Globus pallidus (tissue), 1 donor: ENCODE measurements around the gene LPIN2.
"Not testable (repeated sequence)": the region's sequence is repeated elsewhere in the genome, so short reads cannot be mapped to it uniquely, and the experiment has no call there.

Experiments used
- DNase-seq: peaks from one replicate; pipeline ENCODE4 v3.0.0-alpha.2; 2015; ENCODE audit warnings: low spot score

LPIN2 gene, protein sequence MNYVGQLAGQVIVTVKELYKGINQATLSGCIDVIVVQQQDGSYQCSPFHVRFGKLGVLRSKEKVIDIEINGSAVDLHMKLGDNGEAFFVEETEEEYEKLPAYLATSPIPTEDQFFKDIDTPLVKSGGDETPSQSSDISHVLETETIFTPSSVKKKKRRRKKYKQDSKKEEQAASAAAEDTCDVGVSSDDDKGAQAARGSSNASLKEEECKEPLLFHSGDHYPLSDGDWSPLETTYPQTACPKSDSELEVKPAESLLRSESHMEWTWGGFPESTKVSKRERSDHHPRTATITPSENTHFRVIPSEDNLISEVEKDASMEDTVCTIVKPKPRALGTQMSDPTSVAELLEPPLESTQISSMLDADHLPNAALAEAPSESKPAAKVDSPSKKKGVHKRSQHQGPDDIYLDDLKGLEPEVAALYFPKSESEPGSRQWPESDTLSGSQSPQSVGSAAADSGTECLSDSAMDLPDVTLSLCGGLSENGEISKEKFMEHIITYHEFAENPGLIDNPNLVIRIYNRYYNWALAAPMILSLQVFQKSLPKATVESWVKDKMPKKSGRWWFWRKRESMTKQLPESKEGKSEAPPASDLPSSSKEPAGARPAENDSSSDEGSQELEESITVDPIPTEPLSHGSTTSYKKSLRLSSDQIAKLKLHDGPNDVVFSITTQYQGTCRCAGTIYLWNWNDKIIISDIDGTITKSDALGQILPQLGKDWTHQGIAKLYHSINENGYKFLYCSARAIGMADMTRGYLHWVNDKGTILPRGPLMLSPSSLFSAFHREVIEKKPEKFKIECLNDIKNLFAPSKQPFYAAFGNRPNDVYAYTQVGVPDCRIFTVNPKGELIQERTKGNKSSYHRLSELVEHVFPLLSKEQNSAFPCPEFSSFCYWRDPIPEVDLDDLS

DNA sequence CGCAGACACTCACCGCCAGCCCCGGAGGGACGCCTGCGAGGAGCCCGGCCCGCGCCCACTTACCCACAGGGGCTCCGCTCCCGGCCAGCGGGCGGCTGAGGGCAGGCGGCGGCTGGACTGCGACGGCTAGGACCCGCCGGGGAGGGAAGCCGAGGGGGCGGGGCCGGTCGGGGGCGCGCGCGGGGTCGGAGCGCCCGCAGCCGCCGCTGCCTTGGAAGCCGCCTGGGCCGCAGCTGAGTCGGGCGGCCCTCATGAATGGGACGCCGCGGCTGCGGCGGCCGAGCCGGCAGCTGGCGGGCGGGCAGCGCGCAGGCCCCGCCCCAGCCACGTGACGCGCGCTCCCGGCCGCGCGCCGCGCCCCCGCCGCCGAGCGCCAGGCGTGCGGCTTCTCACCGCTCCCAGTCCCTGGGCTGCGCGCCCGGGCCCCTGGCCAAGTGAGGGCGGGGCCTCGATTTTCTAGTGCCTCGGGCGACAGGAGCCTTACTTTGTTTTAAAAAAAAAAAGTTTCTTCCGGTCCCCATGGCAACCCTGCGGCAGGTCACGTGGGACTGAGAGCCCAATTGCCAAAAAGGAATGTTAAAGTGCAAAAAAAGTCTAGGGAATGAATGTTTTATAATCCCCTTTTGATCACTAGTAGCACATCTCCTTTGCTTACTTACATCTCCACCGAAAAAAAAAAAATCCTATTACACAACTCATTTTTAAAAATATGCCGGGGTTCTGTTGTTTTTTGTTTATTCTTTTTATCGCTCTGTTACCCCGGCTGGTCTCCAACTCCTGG is at the start of gene LPIN2:
TSS of gene LPIN2 (minus strand) at position 121 of the 781 bp plus-strand sequence. CDS start 52,304 bp downstream, outside the sequence.
- peak; percentile 93 for DNase-seq

DNA sequence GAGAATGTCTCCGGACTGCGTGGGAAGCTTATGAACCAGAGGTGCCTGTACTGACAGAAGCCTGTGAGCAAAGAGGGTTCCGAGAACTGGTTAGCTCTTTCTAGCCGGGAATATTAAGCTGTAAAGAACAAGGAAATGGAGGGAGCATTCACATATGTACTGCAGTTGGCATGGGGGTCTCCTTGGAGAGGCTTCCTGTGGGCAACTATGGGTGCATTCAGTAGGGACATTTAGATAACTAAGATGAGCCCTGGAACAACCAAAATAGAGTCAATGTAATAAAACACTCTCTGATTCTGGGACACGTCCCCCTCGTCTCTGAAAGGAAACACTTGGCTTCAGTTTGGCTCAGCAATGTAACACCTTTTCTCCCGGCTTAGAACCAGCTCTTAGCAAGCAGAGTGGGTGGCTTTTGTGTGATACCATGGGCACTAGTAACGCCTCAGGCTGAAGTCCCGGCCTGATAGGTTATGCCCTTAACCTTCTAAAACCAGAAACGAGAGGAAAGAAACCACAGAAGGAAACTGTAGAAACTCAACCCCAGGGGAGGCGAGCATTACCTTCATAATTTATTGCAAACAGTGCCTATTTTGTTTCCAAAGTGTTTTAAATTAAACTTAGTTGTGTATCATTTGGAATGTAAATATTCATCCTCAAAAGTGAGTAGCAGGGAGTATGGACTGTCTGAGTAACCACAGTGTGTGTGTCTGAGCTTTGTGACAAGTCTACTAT is 48.8 kb upstream of the LPIN2 start:
- no peak for DNase-seq

DNA sequence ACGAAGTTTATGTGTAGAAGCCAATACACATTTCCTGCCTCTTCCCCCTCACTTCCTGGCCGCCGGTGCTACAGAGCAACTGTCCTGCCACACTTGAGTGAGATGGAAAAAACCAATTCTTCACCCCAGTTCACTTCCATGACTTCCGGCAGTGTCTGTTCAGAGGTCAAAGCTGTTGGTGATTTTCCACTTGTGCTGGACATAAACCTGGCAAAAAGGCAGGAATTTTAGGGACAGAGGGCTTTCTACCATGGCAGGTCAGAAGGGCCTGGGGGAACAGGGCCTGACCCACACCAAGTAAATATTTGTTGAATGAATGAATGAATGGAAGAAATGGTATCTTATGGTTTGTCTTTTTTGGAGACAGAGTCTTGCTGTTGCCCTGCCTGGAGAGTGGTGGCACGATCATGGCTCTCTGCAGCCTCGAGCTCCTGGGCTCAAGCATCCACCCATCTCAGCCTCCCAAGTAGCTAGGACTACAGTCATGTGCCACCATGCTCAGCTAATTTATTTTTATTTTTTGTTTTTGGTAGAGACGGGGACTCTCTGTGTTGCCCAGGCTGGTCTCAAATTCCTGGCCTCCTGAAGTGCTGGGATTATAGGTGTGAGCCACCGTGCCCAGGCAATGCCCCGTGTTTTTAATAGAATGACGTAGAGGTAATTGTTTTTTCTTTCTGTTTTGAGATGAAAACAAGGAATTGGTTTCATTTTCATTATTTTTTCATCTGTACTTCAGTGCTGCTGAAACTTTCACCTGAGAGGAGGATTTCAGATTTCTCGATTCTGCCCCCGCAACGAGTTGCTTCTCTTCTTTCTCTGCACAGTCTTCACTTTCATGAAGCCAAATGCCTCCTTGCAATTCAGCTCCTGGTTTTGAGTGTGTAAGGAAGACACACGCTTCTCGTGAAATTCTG is 48.0 kb upstream of the LPIN2 start:
- no peak for DNase-seq

DNA sequence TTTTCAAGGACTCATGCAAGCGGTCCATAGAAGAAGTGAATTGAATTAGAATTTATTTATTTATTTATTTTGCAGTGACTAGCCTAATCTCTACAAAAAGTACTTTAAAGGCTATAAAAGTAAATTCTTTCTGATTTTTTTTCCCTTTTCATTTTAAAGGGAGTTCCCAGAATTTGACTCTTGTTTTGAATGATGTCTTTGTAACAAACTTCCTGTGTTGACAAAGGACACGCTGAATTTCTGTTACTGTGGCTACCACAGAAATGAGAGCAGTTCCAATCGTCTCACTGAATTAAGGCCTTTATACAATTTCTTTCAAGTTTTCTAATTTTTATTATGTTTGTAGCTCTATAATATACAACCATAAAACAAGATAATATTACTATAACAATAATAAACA is 46.3 kb upstream of the LPIN2 start:
- DNase-seq, result no peak

DNA sequence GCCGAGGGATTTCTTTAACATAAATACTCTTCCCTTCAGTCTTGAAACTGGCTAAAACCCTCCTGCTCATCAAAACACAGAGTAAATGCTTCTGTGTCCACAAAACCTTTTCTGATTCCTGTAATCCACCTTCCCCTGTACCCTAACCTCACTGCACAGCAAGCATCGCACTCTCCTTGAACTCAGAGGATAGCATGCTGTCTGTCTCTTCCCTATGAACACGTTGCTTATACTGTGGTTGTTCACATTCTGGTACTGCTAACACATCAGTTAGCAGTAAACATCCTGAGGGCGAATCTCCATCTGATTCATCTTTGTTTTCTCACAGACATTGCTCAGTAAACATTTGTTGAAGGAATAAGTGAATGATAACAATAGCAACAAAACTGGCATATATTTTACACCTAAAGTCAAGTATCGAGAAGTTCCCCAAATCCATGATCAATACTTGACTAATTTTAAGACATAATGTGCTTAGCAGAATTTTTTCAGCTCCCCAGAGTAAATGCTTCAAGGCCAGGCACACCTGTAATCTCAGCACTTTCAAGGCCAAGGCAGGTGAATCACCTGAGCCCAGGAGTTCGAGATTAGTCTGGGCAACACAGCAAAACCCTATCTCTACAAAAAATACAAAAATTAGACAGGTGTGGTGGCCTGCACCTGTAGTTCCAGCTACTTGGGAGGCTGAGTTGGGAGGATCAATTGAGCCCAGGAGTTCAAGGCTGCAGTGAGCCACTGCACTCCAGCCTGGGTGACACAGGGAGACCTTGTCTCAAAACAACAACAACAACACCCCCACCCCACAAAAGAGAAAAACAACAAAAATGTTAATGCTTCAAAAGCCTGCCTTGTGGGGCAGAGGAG is 45.6 kb upstream of the LPIN2 start:
- DNase-seq, result no peak

DNA sequence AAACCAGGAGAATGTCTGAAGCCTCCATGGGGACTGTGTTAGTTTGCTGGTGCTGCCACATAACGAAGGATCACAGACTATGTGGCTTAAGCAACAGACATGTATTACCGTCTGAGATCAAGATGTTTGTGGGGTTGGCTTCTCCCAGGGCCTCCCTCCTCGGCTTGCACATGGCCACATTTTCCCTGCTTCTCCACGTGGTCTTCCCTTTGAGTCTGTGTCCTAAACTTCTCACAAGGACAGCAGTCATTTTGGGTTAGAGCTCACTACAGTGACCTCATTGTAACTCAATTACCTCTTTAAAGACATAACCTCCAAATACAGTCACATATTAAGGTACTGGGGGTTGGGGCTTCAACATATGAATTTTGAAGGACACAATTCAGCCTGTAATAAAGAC is 44.6 kb upstream of the LPIN2 start:
- no peak for DNase-seq

DNA sequence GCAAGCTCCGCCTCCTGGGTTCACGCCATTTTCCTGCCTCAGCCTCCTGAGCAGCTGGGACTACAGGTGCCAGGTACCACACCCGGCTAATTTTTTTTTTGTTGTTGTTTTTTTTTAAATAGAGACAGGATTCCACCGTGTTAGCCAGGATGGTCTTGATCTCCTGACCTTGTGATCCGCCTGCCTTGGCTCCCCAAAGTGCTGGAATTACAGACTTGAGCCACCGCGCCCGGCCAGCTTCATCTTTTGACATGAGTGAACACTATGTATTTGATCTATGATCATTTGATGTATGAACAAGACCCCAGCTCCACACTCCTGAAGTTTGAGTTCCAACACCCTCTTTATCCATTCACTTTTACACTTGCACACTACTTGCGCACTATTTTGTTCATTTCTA is 43.4 kb upstream of the LPIN2 start:
- no peak for DNase-seq

DNA sequence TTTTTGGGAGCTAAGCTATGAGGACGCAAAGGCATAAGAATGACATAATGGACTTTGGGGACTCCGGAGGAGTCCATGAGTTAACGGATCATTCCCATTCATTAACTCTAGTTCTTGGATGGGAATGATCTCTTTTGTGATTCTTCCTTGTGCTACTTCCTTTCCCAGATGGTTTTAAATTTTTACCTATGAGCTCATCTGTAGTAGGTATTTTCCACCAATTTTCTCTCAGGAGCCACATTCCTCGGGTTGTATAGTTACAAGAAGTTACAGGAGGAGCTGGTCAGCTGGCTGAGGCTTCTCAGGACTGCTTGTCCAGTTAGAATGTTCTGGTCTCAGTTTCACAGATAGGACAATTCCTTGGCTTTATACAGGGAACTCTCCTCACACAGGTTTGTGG is 42.9 kb upstream of the LPIN2 start:
- no peak for DNase-seq

DNA sequence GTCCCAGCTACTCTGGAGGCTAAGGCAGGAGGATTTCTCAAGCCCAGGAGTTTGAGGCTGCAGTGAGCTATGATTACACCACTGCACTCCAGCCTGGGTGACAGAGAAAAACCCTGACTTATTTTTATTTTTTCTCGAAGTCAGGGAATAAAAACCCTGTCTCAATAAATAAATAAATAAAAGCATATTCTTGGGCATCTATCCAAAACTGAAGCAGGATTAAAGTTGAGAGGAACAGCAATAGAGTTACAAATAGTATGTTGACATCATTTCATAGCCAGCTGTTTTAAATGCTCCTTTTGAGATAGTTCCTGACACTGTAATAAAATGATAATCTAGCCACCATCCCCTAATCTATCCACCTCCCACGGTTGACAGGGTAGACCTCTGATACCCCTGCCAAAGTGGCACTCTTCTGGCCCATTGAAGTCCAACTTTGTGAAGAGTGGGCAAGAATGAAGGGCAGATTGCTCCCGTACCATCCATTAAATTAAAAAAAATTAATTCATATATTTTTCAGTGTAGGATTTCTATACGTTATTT is 42.3 kb upstream of the LPIN2 start:
- DNase-seq, result no peak

DNA sequence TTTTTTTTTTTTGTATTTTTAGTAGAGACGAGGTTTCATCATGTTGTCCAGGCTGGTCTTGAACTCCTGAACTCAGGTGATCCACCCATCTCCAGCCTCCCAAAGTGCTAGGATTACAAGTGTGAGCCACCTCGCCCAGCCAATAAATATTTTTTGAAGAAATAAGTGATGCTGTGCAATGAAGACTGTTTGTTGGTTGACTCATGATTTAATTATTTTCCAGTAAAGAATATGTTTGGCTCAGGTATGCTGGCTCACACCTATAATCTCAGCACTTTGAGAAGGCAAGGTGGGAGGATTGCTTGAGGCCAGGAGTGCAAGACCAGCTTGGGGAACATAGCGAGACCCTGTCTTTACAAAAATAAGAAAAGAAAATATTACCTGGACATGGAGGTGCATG is 41.8 kb upstream of the LPIN2 start:
- DNase-seq, result no peak

DNA sequence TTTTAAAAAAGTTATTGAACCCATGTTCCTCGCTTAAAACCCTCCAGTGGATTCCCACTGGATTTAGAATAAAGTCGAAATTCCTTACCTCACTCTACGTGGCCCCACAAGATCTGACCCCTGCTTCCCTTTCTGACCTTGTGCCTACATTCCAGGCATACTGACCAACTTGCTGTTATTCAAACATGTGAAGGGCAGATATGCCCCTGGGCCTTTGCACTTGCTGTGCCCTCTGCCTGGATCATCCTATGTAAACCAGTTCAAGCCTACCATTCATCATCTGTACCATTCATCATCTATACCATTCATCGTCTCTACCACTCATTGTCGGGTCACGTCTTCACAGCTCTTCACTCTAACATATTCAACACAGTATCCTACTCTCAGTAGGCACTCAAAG is 41.3 kb upstream of the LPIN2 start:
- DNase-seq, result no peak

DNA sequence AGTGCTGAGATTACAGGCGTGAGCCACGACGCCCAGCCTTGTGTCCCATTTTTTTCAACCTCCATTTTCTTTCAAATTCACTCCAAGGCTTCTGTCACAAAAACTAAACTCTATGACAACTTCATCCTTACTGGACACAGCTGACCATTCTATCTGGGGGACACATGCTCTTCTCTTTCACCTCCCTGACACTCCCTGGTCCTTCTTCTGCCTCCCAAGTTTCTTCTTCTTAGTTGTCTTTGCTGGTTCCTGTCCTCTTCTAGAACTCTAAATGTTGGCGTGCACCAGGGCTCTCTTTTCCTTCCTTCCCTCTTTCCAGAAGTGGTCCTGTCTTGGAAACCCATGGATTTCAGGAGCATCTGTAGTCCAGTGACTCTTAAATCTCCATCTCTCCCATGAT is 40.1 kb upstream of the LPIN2 start:
- DNase-seq, result no peak

DNA sequence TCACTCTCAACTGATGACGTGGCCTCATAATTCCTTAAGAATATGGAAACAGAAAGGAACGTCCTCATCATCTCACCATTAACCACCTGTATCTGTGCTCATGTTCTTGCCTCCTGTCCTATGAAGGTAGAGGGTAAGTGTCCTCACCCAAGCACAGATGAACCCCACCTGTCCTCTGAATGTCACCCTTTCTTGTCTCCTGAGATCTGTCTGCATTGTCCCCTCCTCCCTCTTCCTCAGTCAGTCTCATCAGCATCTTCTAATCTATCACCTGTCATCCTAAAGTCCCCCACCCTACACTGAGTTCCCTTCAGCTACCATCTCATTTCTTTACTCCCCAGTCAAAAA is 39.4 kb upstream of the LPIN2 start:
- no peak for DNase-seq

DNA sequence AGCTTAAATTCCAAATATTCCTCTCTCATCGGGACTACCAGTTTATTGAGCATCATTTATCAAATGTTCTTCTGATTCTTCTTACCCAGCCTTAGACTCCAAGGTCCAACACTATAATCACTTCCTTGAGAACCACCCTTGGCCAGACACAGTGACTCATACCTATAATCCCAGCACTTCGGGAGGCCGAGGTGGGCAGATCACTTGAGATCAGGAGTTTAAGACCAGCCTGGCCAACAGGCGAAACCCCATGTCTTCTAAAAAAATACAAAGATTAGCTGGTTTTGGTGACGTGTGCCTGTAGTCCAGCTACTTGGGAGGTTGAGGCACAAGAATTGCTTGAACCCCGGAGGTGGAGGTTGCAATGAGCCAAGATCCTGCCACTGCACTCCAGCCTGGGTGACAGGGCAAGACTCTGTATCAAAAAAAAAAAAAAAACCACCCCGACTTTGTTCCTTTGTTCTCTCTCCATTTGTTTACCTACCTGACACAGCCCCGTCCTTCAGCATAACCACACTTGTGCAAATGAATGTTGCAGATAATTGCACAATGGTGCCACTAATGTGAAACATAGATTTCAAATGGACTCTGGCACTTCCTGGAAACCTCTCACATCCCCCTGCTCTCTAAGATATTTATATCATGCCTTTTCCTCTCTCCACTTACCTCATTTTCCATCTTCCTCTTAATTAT is 38.9 kb upstream of the LPIN2 start:
- DNase-seq, result no peak

DNA sequence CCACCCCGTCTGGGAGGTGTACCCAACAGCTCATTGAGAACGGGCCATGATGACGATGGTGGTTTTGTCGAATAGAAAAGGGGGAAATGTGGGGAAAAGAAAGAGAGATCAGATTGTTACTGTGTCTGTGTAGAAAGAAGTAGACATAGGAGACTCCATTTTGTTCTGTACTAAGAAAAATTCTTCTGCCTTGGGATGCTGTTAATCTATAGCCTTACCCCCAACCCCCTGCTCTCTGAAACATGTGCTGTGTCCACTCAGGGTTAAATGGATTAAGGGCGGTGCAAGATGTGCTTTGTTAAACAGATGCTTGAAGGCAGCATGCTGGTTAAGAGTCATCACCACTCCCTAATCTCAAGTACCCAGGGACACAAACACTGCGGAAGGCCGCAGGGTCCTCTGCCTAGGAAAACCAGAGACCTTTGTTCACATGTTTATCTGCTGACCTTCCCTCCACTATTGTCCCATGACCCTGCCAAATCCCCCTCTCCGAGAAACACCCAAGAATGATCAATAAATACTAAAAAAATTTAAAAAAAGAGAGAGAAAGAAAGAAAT is 37.0 kb upstream of the LPIN2 start:
- not testable (repeated sequence) for DNase-seq

DNA sequence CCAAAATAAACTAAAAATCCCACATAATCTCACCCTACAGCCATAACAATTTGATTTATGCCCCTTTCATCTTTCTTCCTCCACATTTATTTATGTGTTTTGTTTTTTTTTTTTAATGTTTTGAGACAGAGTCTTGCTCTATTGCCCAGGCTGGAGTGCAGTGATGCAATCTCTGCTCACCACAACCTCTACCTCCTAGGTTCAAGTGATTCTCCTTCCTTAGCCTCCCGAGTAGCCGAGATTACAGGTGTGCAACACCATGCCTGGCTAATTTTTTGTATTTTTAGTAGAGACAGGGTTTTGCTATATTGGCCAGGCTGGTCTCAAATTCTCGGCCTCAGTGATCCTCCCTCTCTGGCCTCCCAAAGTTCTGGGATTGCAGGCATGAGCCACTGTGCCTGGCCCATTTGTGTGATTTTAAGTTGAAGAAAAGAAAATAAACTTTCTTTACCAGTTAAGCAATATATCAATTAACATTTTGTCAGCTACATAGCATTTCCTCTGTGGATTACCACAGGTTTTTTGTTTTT is 35.9 kb upstream of the LPIN2 start:
- DNase-seq, result no peak

DNA sequence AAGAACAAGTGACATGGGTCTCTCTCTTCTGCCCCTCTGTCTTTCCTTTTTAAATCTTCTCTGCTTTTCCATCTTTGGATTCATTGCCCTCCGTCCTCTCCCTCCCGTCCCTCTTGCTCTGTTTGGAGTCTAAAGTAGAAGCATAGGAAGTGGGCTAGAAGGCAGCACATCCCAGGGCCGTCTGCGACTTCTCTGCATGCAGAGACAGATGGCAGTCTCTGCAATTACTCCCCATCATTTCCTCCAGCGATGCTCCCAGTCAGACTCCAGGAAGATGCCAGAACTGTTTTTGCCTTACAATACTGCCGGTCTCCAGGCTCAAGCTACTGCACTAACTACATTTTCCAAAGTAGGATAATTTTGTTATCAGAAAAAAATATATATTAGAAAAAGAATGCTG is 35.2 kb upstream of the LPIN2 start:
- DNase-seq, result peak; percentile 26

DNA sequence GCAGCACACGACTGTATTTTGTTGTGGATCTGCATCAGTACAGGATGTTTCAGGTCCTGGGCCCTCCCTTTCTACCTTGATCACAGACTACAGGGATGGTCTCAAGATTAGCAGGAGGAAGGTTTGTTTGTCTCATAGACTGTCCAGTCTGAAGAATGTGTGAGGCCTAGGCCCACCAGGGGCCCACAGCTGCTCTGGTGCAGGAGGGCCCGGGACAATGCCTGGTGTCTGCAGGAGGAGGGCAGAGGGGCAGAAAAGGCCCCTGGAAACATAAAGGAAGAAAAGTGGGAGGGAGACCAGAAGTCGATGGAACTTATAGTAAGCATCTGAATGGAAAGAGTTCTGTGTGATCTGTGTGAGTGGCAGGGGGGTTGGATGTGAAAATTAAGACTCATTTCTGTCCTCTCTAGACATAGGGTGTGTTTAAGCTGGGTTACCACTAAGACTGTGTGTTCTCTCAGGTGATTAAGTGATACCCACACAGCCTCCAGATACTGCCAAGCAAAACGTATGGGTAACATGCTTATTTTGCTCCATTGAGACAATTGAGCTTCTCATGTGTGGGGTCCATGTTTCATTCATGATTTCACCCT is 33.4 kb upstream of the LPIN2 start:
- no peak for DNase-seq
